ENCODE measurements around the gene SOCS3. TPM values are rescaled to one million over a fixed set of nuclear protein-coding genes. Genes with fewer than 3 reads are reported as not detected.

SOCS3 gene
- total and polyA plus RNA-seq, 10 donors, result 10.7 to 164 (median 62.1) TPM

- 71 to 90% (median 85%) methylated on average over 18 to 20 of the region's 20 CpGs for WGBS, 5 donors
- Histone ChIP-seq H3K27ac (peak overlapping the region in 7 of 8 donors; percentile 58 to 78 (median 68)), H3K4me1 (peaks cover 0 to 49% (median 33%) of the 10 kb centered on the region in 6 donors), H3K36me3 (no peaks in the 10 kb centered on the region), H3K27me3 (replicated peaks in 1 of 7) (peaks cover 0 to 6% (median 0%) of the 10 kb centered on the region in 7 donors), H3K9me3 (no peaks in the 10 kb centered on the region), H3K4me3 (no peak overlapping the region)
- intact Hi-C loops (cut with DNase I; ENCODE audit: low total_unique reads), result no loop called here
- no peak for TF ChIP-seq POLR2A (IDR thresholded peaks at IDR 0.05)
- no peak for TF ChIP-seq CTCF (IDR thresholded peaks at IDR 0.05 in 8 of 11, conservative IDR thresholded peaks at IDR 0.05 in 3 of 11)
- no peak for TF ChIP-seq POLR2AphosphoS5 (IDR thresholded peaks at IDR 0.05)
- no peak for DNase-seq
These were observed 34.7 kb downstream of the SOCS3 start for GRCh38 chr17:78325076-78325687.

- no peak overlapping the region for H3K4me3 ChIP-seq
- peak overlapping the region in 7 of 8 donors; percentile 58 to 78 (median 68) for H3K27ac ChIP-seq
- H3K4me1 ChIP-seq, result peaks cover 0 to 45% (median 31%) of the 10 kb centered on the region in 6 donors
- peaks cover 0 to 6% (median 0%) of the 10 kb centered on the region in 7 donors for H3K27me3 ChIP-seq (replicated peaks in 1 of 7)
- no peaks in the 10 kb centered on the region for H3K36me3 ChIP-seq
- intact Hi-C loops (cut with DNase I; ENCODE audit: low total_unique reads), result no loop called here
- no peaks in the 10 kb centered on the region for H3K9me3 ChIP-seq
- DNase-seq, result no peak
- TF ChIP-seq POLR2A (IDR thresholded peaks at IDR 0.05) (no peak), CTCF (IDR thresholded peaks at IDR 0.05 in 8 of 11, conservative IDR thresholded peaks at IDR 0.05 in 3 of 11) (no peak), POLR2AphosphoS5 (IDR thresholded peaks at IDR 0.05) (peak; percentile 60 to 67 (median 66))
- WGBS, 5 donors, result 14 to 19% (median 17%) methylated on average over 16 to 18 of the region's 18 CpGs
These were observed 35.3 kb downstream of the SOCS3 start for GRCh38 chr17:78324391-78325075.

GRCh38 chr17:78323826-78324390, 36.0 kb downstream of the SOCS3 start:
- intact Hi-C loops (cut with DNase I; ENCODE audit: low total_unique reads), result no loop called here
- WGBS, 5 donors, result 47 to 58% (median 48%) methylated on average over 7 of the region's 7 CpGs
- no peaks in the 10 kb centered on the region for H3K36me3 ChIP-seq
- peaks cover 0 to 38% (median 25%) of the 10 kb centered on the region in 6 donors for H3K4me1 ChIP-seq
- DNase-seq, result no peak
- no peak overlapping the region for H3K4me3 ChIP-seq
- H3K27me3 ChIP-seq (replicated peaks in 1 of 7), result peaks cover 0 to 6% (median 0%) of the 10 kb centered on the region in 7 donors
- no peaks in the 10 kb centered on the region for H3K9me3 ChIP-seq
- H3K27ac ChIP-seq, result peak overlapping the region in 7 of 8 donors; percentile 58 to 78 (median 68)
- TF ChIP-seq CTCF (IDR thresholded peaks at IDR 0.05 in 8 of 11, conservative IDR thresholded peaks at IDR 0.05 in 3 of 11) (no peak), POLR2AphosphoS5 (IDR thresholded peaks at IDR 0.05) (no peak), POLR2A (IDR thresholded peaks at IDR 0.05) (no peak)
